ENCODE measurements around the gene SPINK4.

SPINK4 gene

GRCh38 chr9:33291031-33291397 is 51.0 kb downstream of the SPINK4 start:
- H3K4me3 ChIP-seq (ENCODE audit: low read depth, low read length): peak overlapping the region; percentile 93
- TF ChIP-seq, protein P1, sequence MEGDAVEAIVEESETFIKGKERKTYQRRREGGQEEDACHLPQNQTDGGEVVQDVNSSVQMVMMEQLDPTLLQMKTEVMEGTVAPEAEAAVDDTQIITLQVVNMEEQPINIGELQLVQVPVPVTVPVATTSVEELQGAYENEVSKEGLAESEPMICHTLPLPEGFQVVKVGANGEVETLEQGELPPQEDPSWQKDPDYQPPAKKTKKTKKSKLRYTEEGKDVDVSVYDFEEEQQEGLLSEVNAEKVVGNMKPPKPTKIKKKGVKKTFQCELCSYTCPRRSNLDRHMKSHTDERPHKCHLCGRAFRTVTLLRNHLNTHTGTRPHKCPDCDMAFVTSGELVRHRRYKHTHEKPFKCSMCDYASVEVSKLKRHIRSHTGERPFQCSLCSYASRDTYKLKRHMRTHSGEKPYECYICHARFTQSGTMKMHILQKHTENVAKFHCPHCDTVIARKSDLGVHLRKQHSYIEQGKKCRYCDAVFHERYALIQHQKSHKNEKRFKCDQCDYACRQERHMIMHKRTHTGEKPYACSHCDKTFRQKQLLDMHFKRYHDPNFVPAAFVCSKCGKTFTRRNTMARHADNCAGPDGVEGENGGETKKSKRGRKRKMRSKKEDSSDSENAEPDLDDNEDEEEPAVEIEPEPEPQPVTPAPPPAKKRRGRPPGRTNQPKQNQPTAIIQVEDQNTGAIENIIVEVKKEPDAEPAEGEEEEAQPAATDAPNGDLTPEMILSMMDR (IDR thresholded peaks at IDR 0.05; ENCODE audit: low read depth, low read length, missing control alignments): no peak
- no peak for DNase-seq (ENCODE audit: low read depth)

- DNase-seq (ENCODE audit: low read depth): no peak
- TF ChIP-seq, protein P1 (IDR thresholded peaks at IDR 0.05; ENCODE audit: low read depth, low read length, missing control alignments): no peak
- H3K4me3 ChIP-seq (ENCODE audit: low read depth, low read length): no peak overlapping the region; the same call in 1 of the 2 replicates
These were observed 51.9 kb downstream of the SPINK4 start for GRCh38 chr9:33291901-33292300.

GRCh38 chr9:33293782-33294181 is 53.8 kb downstream of the SPINK4 start:
- DNase-seq (ENCODE audit: low read depth): no peak
- H3K4me3 ChIP-seq (ENCODE audit: low read depth, low read length): no peak overlapping the region
- TF ChIP-seq, protein P1 (IDR thresholded peaks at IDR 0.05; ENCODE audit: low read depth, low read length, missing control alignments): no peak

- DNase-seq (ENCODE audit: low read depth): no peak
- peak overlapping the region; percentile 22 for H3K4me3 ChIP-seq (ENCODE audit: low read depth, low read length)
- TF ChIP-seq, protein P1 (IDR thresholded peaks at IDR 0.05; ENCODE audit: low read depth, low read length, missing control alignments): no peak
These were observed 54.9 kb downstream of the SPINK4 start for GRCh38 chr9:33294670-33295432.

DNA sequence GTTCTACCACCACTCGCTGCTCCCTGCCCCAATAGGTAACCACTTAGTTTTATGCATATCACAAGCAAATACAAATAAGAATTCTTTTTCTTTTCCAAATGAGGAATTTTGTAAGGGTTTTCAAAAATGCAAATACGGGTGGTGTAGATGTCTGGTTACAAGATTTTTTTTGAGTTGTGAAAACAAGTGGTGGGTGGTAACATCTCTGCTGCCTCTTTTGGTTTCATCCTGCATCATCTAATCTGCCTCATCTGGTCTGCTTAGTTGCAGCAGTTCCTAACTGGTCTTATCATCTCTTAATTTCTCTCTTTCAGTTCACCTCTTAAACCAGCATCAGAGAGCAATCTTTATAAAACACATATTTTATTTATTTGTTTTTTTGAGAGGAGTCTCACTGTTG is 55.6 kb downstream of the SPINK4 start:
- DNase-seq (ENCODE audit: low read depth): peak; percentile 55
- H3K4me3 ChIP-seq (ENCODE audit: low read depth, low read length): peak overlapping the region; percentile 41
- TF ChIP-seq, protein P1 (IDR thresholded peaks at IDR 0.05; ENCODE audit: low read depth, low read length, missing control alignments): no peak

GRCh38 chr9:33297432-33297831 is 57.5 kb downstream of the SPINK4 start:
- TF ChIP-seq, protein P1 (IDR thresholded peaks at IDR 0.05; ENCODE audit: low read depth, low read length, missing control alignments): no peak
- DNase-seq (ENCODE audit: low read depth): peak; percentile 90
- H3K4me3 ChIP-seq (ENCODE audit: low read depth, low read length): peak overlapping the region; percentile 0; the same call in 1 of the 2 replicates
